G401.6 (cell line): ENCODE data around the gene LGI4.

ENCODE experiments used
- FAIRE-seq: peaks from 2 replicates; lab custom pipeline; 2012; peaks lifted over from hg19 to GRCh38; lab: Jason Lieb, UNC

LGI4 gene

GRCh38 chr19:35123573-35123972 is 11.3 kb downstream of the LGI4 start:
- FAIRE-seq: no peak

- no peak for FAIRE-seq
Measured at GRCh38 chr19:35122687-35123551, 11.9 kb downstream of the LGI4 start.

GRCh38 chr19:35120898-35121297 is 14.0 kb downstream of the LGI4 start:
- no peak for FAIRE-seq

- FAIRE-seq: no peak
Measured at GRCh38 chr19:35120492-35120891, 14.4 kb downstream of the LGI4 start.

GRCh38 chr19:35119578-35120155 is 15.2 kb downstream of the LGI4 start:
- FAIRE-seq: no peak

GRCh38 chr19:35119091-35119490 is 15.8 kb downstream of the LGI4 start:
- no peak for FAIRE-seq

- FAIRE-seq: no peak
Measured at GRCh38 chr19:35118268-35119020, 16.4 kb downstream of the LGI4 start.

GRCh38 chr19:35117799-35118198 is 17.1 kb downstream of the LGI4 start:
- no peak for FAIRE-seq

GRCh38 chr19:35117116-35117515 is 17.7 kb downstream of the LGI4 start:
- no peak for FAIRE-seq

GRCh38 chr19:35116072-35116801 is 18.6 kb downstream of the LGI4 start:
- FAIRE-seq: no peak

GRCh38 chr19:35115177-35115951 is 19.5 kb downstream of the LGI4 start, which contains the start of gene FXYD3:
FXYD3 (plus strand) TSS chr19:35115823; CDS start chr19:35119377, 3,554 bp downstream.
- FAIRE-seq: no peak

GRCh38 chr19:35114353-35115176 is 20.3 kb downstream of the LGI4 start:
- FAIRE-seq: no peak

GRCh38 chr19:35112995-35113688 is 21.7 kb downstream of the LGI4 start:
- no peak for FAIRE-seq

- no peak for FAIRE-seq
Measured at GRCh38 chr19:35110974-35111373, 23.9 kb downstream of the LGI4 start.

- FAIRE-seq: no peak
Measured at GRCh38 chr19:35109395-35110112, 25.3 kb downstream of the LGI4 start.

- no peak for FAIRE-seq
Measured at GRCh38 chr19:35108730-35109129, 26.1 kb downstream of the LGI4 start.

GRCh38 chr19:35107545-35107944 is 27.3 kb downstream of the LGI4 start:
- FAIRE-seq: no peak

- FAIRE-seq: no peak
Measured at GRCh38 chr19:35106898-35107541, 27.8 kb downstream of the LGI4 start.

- FAIRE-seq: no peak
Measured at GRCh38 chr19:35106291-35106583, 28.6 kb downstream of the LGI4 start.
